Measurements from ENCODE around the gene GBP4. TPM values are rescaled to one million over a fixed set of nuclear protein-coding genes. Genes with fewer than 3 reads are reported as not detected.

The GBP4 gene
- total RNA-seq, 1 donor, result 44.5 TPM

- no peak for DNase-seq (ENCODE audit: low read depth)
- no peak for TF ChIP-seq CTCF (IDR thresholded peaks at IDR 0.05; ENCODE audit: insufficient read depth, low read depth, low read length)
- H3K4me3 ChIP-seq (ENCODE audit: low read depth, low read length), result no peak overlapping the region
These were observed 32.9 kb downstream of the GBP4 start for GRCh38 chr1:89165811-89166210.

DNA sequence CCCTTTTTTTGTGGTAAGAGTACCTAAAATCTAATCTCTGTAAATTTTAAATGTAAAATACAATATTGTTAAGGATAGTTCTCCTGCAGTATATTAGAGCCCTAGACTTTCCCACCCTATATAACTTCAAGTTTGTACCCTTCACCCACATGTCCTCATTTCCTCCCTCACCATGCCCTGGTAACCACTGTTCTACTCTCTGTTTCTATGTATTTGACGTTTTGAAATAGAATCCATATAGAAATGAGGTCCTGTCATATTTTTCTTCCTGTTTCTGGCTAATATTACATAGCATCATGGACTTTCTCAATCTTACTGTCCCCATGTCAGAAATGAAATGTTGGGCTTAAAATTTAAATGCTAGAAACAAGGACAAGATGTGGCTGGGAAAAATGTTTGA lies 47.7 kb downstream of the GBP4 start:
- DNase-seq (ENCODE audit: low read depth), result no peak
- no peak overlapping the region for H3K4me3 ChIP-seq (ENCODE audit: low read depth, low read length)
- TF ChIP-seq CTCF (IDR thresholded peaks at IDR 0.05; ENCODE audit: insufficient read depth, low read depth, low read length), result no peak

DNA sequence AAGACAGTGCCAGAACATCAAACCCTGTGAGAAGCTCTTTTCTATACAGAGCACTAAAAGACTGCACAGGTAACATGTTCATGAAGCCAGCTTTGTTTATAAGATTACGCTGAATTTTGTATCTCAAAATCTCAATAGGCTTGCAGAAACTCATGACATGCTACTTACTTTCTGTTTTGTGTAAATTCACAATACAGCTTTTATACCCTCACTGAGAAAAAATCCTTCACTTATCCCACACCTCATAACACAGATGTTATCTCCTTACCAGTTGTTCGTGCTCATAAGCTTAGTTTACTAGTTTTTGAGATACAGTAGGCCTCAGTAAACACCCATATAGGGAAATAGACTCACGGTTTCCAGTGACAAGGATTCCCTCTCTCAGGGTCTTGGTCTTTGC lies 48.8 kb downstream of the GBP4 start:
- TF ChIP-seq CTCF (IDR thresholded peaks at IDR 0.05; ENCODE audit: insufficient read depth, low read depth, low read length), result no peak
- DNase-seq (ENCODE audit: low read depth), result no peak
- H3K4me3 ChIP-seq (ENCODE audit: low read depth, low read length), result no peak overlapping the region

DNA sequence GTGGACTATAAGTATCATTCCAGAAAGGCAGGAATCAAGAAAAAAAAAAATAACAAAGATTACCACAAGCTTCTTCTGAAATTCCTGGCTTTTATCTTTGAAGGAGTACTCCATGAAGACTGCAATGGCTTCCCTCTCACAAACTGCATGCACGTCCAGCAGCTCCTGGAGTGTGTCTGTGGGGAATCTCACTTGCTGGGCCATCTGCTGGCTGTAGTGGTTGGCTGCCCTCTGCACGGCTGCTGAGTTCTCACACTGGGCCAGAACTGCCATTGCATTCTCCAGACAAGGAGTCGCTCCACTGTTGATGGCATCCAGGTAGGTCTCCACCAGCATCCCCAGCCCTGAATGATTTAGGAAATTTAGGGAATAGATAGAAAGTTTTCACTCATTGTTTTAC lies 49.5 kb downstream of the GBP4 start:
- DNase-seq (ENCODE audit: low read depth), result peak; percentile 44
- TF ChIP-seq CTCF (IDR thresholded peaks at IDR 0.05; ENCODE audit: insufficient read depth, low read depth, low read length), result peak; percentile 57
- no peak overlapping the region for H3K4me3 ChIP-seq (ENCODE audit: low read depth, low read length)

DNA sequence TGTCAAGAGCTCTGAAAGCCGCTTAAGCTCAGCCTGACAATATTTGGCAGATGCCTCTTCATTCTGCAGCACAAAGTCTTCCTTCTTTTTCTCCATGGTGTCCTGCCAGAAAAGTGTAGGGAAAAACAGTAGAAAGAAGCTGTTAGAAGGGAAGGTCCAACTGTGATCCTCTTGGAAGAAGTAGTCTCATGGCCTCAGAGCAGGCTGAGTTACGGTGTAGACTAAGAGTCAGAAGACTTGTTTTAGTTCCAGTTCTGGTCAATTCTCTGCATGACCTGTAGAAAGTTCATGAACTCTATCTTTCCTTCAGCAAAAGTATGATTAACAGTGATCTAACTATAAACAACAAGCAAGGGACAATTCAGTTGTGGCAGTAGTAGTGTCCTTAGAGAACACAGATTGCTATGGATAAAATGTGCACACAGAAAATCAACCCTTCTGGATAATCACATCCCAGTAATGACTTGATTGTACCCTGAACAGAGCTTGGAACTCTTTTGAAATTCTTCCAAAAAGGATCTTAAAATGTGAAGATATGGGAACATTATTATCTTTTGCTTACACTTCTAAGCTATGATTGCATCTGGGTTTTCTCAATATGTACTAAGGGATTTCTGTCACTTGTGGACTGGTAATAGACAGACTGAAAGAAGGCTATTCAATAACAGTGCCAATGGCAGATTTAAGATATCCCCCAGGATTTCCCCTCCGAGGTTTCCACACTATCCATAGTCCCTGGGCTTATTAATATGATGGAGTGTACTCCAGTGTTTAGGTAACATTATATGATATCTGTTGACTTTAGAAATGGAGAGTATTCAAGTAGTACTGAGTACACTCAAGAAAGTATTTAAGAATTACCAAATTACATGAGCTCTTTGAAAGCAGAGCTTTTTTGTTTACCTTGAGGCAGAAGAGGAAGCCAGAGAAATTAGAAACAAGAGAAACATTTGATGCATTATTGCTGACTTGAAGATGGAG lies 50.8 kb downstream of the GBP4 start:
- DNase-seq (ENCODE audit: low read depth), result peak; percentile 25
- no peak overlapping the region for H3K4me3 ChIP-seq (ENCODE audit: low read depth, low read length)
- no peak for TF ChIP-seq CTCF (IDR thresholded peaks at IDR 0.05; ENCODE audit: insufficient read depth, low read depth, low read length)

DNA sequence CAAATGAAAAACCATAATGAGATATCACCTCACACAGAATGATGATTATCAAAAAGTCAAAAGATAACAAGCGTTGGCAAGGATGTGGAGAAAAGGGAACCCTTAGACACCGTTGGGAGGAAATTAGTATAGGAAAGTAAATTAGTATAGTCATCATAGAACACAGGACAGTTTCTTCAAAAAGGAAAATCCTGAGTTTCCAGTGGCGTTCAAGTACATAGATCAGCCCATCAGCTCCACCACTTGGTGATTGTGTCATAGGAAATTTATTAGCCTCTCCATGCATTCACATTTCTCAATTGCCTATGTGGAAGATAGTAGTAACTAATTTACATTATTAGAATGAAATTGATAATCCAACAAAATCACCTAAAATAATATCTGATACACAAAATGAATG lies 52.0 kb downstream of the GBP4 start:
- no peak overlapping the region for H3K4me3 ChIP-seq (ENCODE audit: low read depth, low read length)
- TF ChIP-seq CTCF (IDR thresholded peaks at IDR 0.05; ENCODE audit: insufficient read depth, low read depth, low read length), result no peak
- DNase-seq (ENCODE audit: low read depth), result no peak

Data from fibroblast of villous mesenchyme (primary cell).